ENCODE data around the gene MTMR11.

Gene MTMR11

DNA sequence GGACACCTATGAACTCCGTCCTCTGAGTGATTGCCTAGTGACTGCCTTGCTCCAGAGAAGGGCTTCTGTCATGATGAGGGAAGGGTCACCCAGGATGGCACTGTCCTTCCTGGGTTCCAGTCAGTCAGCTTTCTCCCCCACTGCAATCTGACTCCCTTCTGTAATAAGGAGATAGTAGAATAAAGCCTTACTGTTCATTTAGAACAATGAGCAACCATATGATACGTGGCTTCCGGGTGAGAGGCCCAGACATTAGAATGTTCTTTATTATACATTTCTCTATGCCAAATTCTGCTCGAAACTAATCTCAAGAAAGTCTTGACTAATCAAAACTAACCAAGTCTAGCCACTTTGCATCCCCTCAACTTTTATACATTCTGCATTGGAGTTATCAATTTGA, 8.5 kb upstream of the MTMR11 start:
- H4K91ac ChIP-seq (ENCODE audit: low read depth, low read length, poor library complexity) = no peak overlapping the region
- H3K9ac ChIP-seq (ENCODE audit: low read depth, low read length, poor library complexity) = no peak overlapping the region
- no peaks in the 10 kb centered on the region for H3K79me1 ChIP-seq (ENCODE audit: low read depth, low read length)
- WGBS, 2 donors (ENCODE audit: extremely low coverage in 2 of 2, insufficient read length in 2 of 2, insufficient replicate concordance in 1 of 2) = no CpG with 5 or more reads among the region's 4 CpGs
- H2AFZ ChIP-seq (ENCODE audit: low read length) = no peak overlapping the region
- no peak overlapping the region for H3K4me2 ChIP-seq (ENCODE audit: insufficient read depth, low read length, poor library complexity, severe bottlenecking)
- H3K4me3 ChIP-seq (ENCODE audit: low read length in 2 of 2) = no peak overlapping the region
- no peak overlapping the region for H2BK15ac ChIP-seq (ENCODE audit: low read length)
- no peak overlapping the region for H2BK12ac ChIP-seq (ENCODE audit: low read length)
- H3K23ac ChIP-seq (ENCODE audit: low read depth, low read length, poor library complexity) = no peak overlapping the region
- H2BK5ac ChIP-seq (ENCODE audit: low read length) = no peak overlapping the region
- H3K27ac ChIP-seq (replicated peaks; ENCODE audit: low read length) = no peak overlapping the region
- no peak overlapping the region for H2AK5ac ChIP-seq (ENCODE audit: low read depth, low read length)
- H3K18ac ChIP-seq (ENCODE audit: low read length) = no peak overlapping the region
- H3K4me1 ChIP-seq (ENCODE audit: control insufficient read depth in 2 of 2, insufficient read depth in 1 of 2, low read depth in 1 of 2, low read length in 2 of 2) = peaks cover 0 to 5% of the 10 kb centered on the region in 2 donors
- H3K36me3 ChIP-seq (replicated peaks in 1 of 2; ENCODE audit: control insufficient read depth in 2 of 2, insufficient read depth in 2 of 2, low read length in 2 of 2) = peaks cover 25 to 59% of the 10 kb centered on the region in 2 donors
- no peak overlapping the region for H3K14ac ChIP-seq (ENCODE audit: low read length)
- no peak for DNase-seq (ENCODE audit: low spot score)
- no peak overlapping the region for H2BK120ac ChIP-seq (ENCODE audit: low read depth, low read length)
- no peaks in the 10 kb centered on the region for H3K9me3 ChIP-seq (replicated peaks in 1 of 2; ENCODE audit: control insufficient read depth in 2 of 2, insufficient read depth in 1 of 2, low read depth in 1 of 2, low read length in 2 of 2)
- H3K27me3 ChIP-seq (ENCODE audit: control insufficient read depth in 3 of 3, insufficient read depth in 3 of 3, low read depth in 1 of 3, low read length in 3 of 3) = no peaks in the 10 kb centered on the region
- H4K8ac ChIP-seq (ENCODE audit: low read depth, low read length) = no peak overlapping the region
- H3K4ac ChIP-seq (ENCODE audit: low read length) = no peak overlapping the region

DNA sequence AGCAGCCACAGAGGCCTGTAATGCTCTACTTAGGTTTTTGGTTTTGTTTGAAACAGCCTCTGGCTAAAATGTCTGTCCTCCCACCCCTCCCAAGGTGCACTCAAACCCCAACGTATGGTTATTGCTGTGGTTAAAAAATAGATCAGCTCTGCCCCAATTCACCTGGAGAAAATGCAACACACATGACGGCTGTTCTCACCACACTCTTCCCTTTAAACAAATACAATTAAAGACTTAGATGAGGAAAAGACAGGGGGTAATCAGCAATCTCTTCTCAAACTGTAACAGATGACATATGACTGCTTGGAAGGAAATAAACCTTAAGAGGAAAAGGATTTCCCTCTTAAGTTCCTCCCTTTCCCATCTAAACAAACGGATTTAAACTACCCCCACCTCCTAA, 6.2 kb upstream of the MTMR11 start:
- no CpG with 5 or more reads among the region's 3 CpGs for WGBS, 2 donors (ENCODE audit: extremely low coverage in 2 of 2, insufficient read length in 2 of 2, insufficient replicate concordance in 1 of 2)
- H3K9me3 ChIP-seq (replicated peaks in 1 of 2; ENCODE audit: control insufficient read depth in 2 of 2, insufficient read depth in 1 of 2, low read depth in 1 of 2, low read length in 2 of 2) = no peaks in the 10 kb centered on the region
- no peak overlapping the region for H4K91ac ChIP-seq (ENCODE audit: low read depth, low read length, poor library complexity)
- no peak overlapping the region for H3K23ac ChIP-seq (ENCODE audit: low read depth, low read length, poor library complexity)
- H3K27me3 ChIP-seq (ENCODE audit: control insufficient read depth in 3 of 3, insufficient read depth in 3 of 3, low read depth in 1 of 3, low read length in 3 of 3) = no peaks in the 10 kb centered on the region
- no peak overlapping the region for H2AK5ac ChIP-seq (ENCODE audit: low read depth, low read length)
- peaks cover 20 to 37% of the 10 kb centered on the region in 2 donors for H3K36me3 ChIP-seq (replicated peaks in 1 of 2; ENCODE audit: control insufficient read depth in 2 of 2, insufficient read depth in 2 of 2, low read length in 2 of 2)
- no peak overlapping the region for H2BK12ac ChIP-seq (ENCODE audit: low read length)
- no peak overlapping the region for H2BK120ac ChIP-seq (ENCODE audit: low read depth, low read length)
- peaks cover under 1 to 12% of the 10 kb centered on the region in 2 donors for H3K4me1 ChIP-seq (ENCODE audit: control insufficient read depth in 2 of 2, insufficient read depth in 1 of 2, low read depth in 1 of 2, low read length in 2 of 2)
- H3K27ac ChIP-seq (replicated peaks; ENCODE audit: low read length) = no peak overlapping the region
- no peak overlapping the region for H3K4me3 ChIP-seq (ENCODE audit: low read length in 2 of 2)
- H2BK15ac ChIP-seq (ENCODE audit: low read length) = no peak overlapping the region
- no peaks in the 10 kb centered on the region for H3K79me1 ChIP-seq (ENCODE audit: low read depth, low read length)
- no peak overlapping the region for H4K8ac ChIP-seq (ENCODE audit: low read depth, low read length)
- no peak overlapping the region for H2BK5ac ChIP-seq (ENCODE audit: low read length)
- no peak overlapping the region for H2AFZ ChIP-seq (ENCODE audit: low read length)
- no peak overlapping the region for H3K14ac ChIP-seq (ENCODE audit: low read length)
- no peak overlapping the region for H3K9ac ChIP-seq (ENCODE audit: low read depth, low read length, poor library complexity)
- no peak overlapping the region for H3K4ac ChIP-seq (ENCODE audit: low read length)
- DNase-seq (ENCODE audit: low spot score) = no peak
- no peak overlapping the region for H3K4me2 ChIP-seq (ENCODE audit: insufficient read depth, low read length, poor library complexity, severe bottlenecking)
- no peak overlapping the region for H3K18ac ChIP-seq (ENCODE audit: low read length)

DNA sequence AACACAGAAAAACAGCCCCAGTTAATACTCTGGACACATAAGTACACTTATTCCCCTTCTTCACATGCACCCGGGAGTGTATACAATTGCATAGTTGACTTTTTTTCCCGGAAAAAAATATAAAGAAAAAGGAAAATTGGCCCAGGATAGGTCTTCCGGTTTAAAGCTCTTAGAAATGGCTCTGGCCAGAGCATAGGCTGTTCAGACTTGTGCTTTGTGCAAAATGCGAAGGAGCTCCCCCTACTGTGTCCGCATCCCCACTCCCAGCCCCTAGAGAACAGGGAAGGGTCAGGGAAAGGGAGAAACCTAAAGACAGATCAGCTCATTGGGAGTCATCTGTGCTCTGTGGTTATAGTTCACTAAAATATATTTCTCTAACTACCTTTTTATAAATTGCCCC, 5.5 kb upstream of the MTMR11 start:
- Histone ChIP-seq H2BK12ac (ENCODE audit: low read length) (no peak overlapping the region), H3K27me3 (ENCODE audit: control insufficient read depth in 3 of 3, insufficient read depth in 3 of 3, low read depth in 1 of 3, low read length in 3 of 3) (no peaks in the 10 kb centered on the region), H2BK5ac (ENCODE audit: low read length) (no peak overlapping the region), H3K79me1 (ENCODE audit: low read depth, low read length) (no peaks in the 10 kb centered on the region), H3K23ac (ENCODE audit: low read depth, low read length, poor library complexity) (no peak overlapping the region), H3K9ac (ENCODE audit: low read depth, low read length, poor library complexity) (no peak overlapping the region), H3K27ac (replicated peaks; ENCODE audit: low read length) (no peak overlapping the region), H2AK5ac (ENCODE audit: low read depth, low read length) (no peak overlapping the region), H2BK120ac (ENCODE audit: low read depth, low read length) (no peak overlapping the region), H3K36me3 (replicated peaks in 1 of 2; ENCODE audit: control insufficient read depth in 2 of 2, insufficient read depth in 2 of 2, low read length in 2 of 2) (peaks cover 20 to 31% of the 10 kb centered on the region in 2 donors), H4K8ac (ENCODE audit: low read depth, low read length) (no peak overlapping the region), H3K4me2 (ENCODE audit: insufficient read depth, low read length, poor library complexity, severe bottlenecking) (no peak overlapping the region), H3K4me1 (ENCODE audit: control insufficient read depth in 2 of 2, insufficient read depth in 1 of 2, low read depth in 1 of 2, low read length in 2 of 2) (peaks cover 5 to 19% of the 10 kb centered on the region in 2 donors), H2BK15ac (ENCODE audit: low read length) (no peak overlapping the region), H3K4ac (ENCODE audit: low read length) (no peak overlapping the region), H4K91ac (ENCODE audit: low read depth, low read length, poor library complexity) (no peak overlapping the region), H3K18ac (ENCODE audit: low read length) (no peak overlapping the region), H3K14ac (ENCODE audit: low read length) (no peak overlapping the region), H2AFZ (ENCODE audit: low read length) (peak overlapping the region; percentile 56), H3K9me3 (replicated peaks in 1 of 2; ENCODE audit: control insufficient read depth in 2 of 2, insufficient read depth in 1 of 2, low read depth in 1 of 2, low read length in 2 of 2) (no peaks in the 10 kb centered on the region), H3K4me3 (ENCODE audit: low read length in 2 of 2) (no peak overlapping the region)
- WGBS, 2 donors (ENCODE audit: extremely low coverage in 2 of 2, insufficient read length in 2 of 2, insufficient replicate concordance in 1 of 2) = no CpG with 5 or more reads among the region's 5 CpGs
- peak; percentile 42 for DNase-seq (ENCODE audit: low spot score)

DNA sequence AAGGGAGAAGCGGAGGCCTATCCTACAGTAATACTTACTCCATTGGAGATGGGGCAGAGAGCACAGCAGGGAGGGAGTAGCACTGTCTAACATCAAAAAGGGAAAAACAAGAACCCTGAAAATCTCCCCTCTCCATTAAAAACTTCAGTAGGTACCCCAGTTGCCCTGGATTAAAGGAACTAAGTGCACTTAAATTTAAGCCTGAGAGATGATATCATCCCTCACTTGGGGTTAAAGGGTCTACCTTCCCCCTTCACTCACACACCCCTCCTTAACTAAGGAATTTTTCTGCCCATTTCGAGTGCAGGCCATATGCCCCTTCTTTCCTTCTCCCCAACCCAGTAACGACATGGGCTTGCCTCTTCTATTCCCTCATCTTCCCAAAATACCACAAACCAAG, 3.7 kb upstream of the MTMR11 start:
- H3K23ac ChIP-seq (ENCODE audit: low read depth, low read length, poor library complexity) = no peak overlapping the region
- H3K79me1 ChIP-seq (ENCODE audit: low read depth, low read length) = no peaks in the 10 kb centered on the region
- DNase-seq (ENCODE audit: low spot score) = no peak
- no peak overlapping the region for H4K8ac ChIP-seq (ENCODE audit: low read depth, low read length)
- H3K4me1 ChIP-seq (ENCODE audit: control insufficient read depth in 2 of 2, insufficient read depth in 1 of 2, low read depth in 1 of 2, low read length in 2 of 2) = peaks cover 14 to 24% of the 10 kb centered on the region in 2 donors
- no peaks in the 10 kb centered on the region for H3K9me3 ChIP-seq (replicated peaks in 1 of 2; ENCODE audit: control insufficient read depth in 2 of 2, insufficient read depth in 1 of 2, low read depth in 1 of 2, low read length in 2 of 2)
- WGBS, 2 donors (ENCODE audit: extremely low coverage in 2 of 2, insufficient read length in 2 of 2, insufficient replicate concordance in 1 of 2) = no CpG with 5 or more reads among the region's 3 CpGs
- no peak overlapping the region for H3K27ac ChIP-seq (replicated peaks; ENCODE audit: low read length)
- peaks cover 18 to 24% of the 10 kb centered on the region in 2 donors for H3K36me3 ChIP-seq (replicated peaks in 1 of 2; ENCODE audit: control insufficient read depth in 2 of 2, insufficient read depth in 2 of 2, low read length in 2 of 2)
- H2BK5ac ChIP-seq (ENCODE audit: low read length) = no peak overlapping the region
- no peak overlapping the region for H3K4me3 ChIP-seq (ENCODE audit: low read length in 2 of 2)
- H3K18ac ChIP-seq (ENCODE audit: low read length) = no peak overlapping the region
- H2BK12ac ChIP-seq (ENCODE audit: low read length) = no peak overlapping the region
- H3K9ac ChIP-seq (ENCODE audit: low read depth, low read length, poor library complexity) = no peak overlapping the region
- no peak overlapping the region for H3K4me2 ChIP-seq (ENCODE audit: insufficient read depth, low read length, poor library complexity, severe bottlenecking)
- H2AFZ ChIP-seq (ENCODE audit: low read length) = no peak overlapping the region
- H3K14ac ChIP-seq (ENCODE audit: low read length) = no peak overlapping the region
- H2BK120ac ChIP-seq (ENCODE audit: low read depth, low read length) = no peak overlapping the region
- no peaks in the 10 kb centered on the region for H3K27me3 ChIP-seq (ENCODE audit: control insufficient read depth in 3 of 3, insufficient read depth in 3 of 3, low read depth in 1 of 3, low read length in 3 of 3)
- no peak overlapping the region for H3K4ac ChIP-seq (ENCODE audit: low read length)
- no peak overlapping the region for H2BK15ac ChIP-seq (ENCODE audit: low read length)
- no peak overlapping the region for H2AK5ac ChIP-seq (ENCODE audit: low read depth, low read length)
- no peak overlapping the region for H4K91ac ChIP-seq (ENCODE audit: low read depth, low read length, poor library complexity)
